RCC 7860 (cell line): ENCODE measurements around the gene FHAD1.
"Not testable (repeated sequence)": the region's sequence is repeated elsewhere in the genome, so short reads cannot be mapped to it uniquely, and the experiment has no call there.

ENCODE experiments used
- DNase-seq: peaks from one replicate; pipeline ENCODE4 v3.0.0-alpha.2; 2015; ENCODE audit warnings: low spot score
- FAIRE-seq: peaks from 2 replicates; lab custom pipeline; 2012; peaks lifted over from hg19 to GRCh38; lab: Jason Lieb, UNC

The FHAD1 gene

GRCh38 chr1:15299806-15300205, 52.8 kb downstream of the FHAD1 start:
- no peak for FAIRE-seq
- DNase-seq = no peak

GRCh38 chr1:15303935-15304334, 56.9 kb downstream of the FHAD1 start:
- FAIRE-seq (no peak), DNase-seq (no peak)

DNA sequence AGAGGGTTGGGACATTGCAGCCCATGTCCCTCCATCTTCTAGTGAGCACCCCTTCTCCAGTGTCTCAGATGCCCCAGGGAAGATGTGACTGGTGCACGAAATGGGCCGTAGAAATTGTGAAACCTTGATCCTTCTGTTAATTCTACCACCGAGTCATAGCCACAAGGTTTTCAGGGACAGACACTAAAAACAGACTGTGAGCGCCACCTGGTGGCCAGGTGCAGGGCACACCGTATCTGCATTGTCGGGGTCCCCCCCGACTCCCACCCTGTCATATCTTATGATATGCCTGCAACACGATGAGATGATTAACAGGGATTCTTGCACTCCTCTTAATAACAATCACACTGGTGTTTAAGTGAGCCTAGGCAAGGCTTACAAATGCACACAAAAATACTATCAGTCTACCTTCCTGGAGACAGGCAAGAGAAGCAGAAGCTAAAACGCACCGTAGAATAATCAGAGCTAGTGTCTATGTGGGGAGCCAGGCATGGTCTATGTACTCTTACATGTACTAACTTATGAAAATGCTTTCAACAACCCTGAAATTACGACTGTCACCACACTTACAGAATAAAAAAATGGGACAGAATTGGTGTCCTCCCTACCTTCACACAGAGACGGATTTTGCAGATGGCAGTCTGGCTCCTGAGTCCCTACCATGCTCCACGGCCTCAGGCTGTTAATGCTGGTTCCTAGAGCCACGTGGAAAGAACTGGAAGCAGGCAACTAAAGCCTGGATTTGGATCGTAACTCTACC, 57.9 kb downstream of the FHAD1 start:
- no peak for FAIRE-seq
- DNase-seq = peak; percentile 25

DNA sequence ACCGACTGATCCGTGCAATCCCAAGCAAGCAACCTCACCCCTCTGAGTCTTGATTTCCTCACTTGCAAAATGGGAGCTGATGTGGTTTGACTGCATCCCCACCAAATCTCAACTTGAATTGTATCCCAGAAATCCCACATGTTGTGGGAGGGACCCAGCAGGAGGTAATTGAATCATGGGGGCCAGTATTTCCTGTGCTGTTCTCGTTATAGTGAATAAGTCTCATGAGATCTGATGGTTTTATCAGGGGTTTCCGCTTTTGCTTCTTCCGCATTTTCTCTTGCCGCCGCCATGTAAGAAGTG, 58.4 kb downstream of the FHAD1 start:
- FAIRE-seq = no peak
- DNase-seq = no peak

DNA sequence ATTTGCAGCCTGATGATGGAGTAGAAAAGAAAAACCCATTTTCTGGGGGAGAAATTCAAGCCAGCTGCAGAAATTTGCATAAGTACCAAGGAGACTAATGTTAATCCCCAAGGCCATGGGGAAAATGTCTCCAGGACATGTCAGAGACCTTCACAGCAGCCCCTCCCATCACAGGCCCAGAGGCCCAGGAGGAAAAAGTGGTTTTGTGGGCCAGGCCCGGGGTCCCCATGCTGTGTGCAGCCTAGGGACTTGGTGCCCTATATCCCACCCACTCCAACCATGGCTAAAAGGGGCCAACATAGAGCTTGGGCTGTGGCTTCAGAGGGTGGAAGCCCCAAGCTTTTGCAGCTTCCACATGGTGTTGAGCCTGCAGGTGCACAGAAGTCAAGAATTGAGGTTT, 59.3 kb downstream of the FHAD1 start:
- not testable (repeated sequence) for FAIRE-seq, DNase-seq

- FAIRE-seq (no peak), DNase-seq (no peak)
Measured at GRCh38 chr1:15308135-15308534, 61.1 kb downstream of the FHAD1 start.

- DNase-seq = no peak
- no peak for FAIRE-seq
Measured at GRCh38 chr1:15308621-15309027, 61.6 kb downstream of the FHAD1 start.

DNA sequence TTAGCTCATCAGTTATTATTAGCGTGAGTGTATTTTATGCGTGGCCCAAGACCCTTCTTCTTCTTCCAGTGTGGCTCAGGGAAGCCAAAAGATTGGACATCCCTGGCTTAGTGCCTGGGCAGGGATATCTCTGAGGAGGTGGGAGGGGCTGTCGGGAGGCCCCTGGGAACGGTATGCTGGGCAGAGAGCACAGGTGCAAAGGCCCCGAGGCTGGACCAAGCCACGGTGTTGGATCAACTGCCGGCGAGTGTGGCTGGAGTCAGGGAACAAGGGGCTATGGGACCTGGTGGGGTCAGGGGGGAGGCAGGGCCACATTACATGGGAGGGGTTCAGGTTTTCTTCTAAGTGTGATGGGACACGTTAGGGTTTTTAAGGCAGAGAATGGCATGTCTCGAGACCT, 62.7 kb downstream of the FHAD1 start:
- DNase-seq (no peak), FAIRE-seq (no peak)

GRCh38 chr1:15310544-15310943, 63.5 kb downstream of the FHAD1 start:
- no peak for DNase-seq
- no peak for FAIRE-seq

DNA sequence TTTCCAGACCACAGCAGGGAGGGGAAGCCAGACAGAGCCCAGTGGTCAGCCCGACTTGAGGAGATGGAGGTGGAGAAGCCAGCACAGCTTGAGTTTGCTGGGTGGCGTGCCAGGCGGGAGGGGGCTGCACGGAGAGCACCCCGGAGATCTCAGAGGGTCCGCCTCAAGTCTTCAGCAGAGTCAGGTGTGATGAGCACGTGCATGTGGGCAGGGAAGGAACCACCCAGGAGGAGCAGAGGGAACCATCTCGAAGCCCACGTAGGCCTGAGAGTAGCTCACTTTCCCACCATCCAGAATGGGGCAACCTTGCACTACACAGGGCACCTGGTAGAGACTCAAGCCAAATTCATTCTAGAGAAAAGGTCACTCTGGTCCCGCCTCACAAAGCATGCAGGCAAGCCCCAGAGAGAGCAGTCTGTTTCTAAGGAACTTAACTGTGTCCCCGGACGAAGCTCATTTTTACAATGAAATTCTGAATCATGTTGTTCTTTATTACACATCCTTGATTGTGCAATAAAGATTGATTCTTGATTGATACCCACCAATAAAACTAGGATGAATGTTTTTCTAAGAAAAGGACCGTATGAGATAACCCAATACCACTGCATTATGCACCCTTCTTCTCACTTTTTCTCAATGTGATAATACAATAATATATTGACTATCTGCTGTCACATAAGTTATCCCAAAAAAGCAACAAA, 64.2 kb downstream of the FHAD1 start:
- FAIRE-seq (no peak), DNase-seq (no peak)

DNA sequence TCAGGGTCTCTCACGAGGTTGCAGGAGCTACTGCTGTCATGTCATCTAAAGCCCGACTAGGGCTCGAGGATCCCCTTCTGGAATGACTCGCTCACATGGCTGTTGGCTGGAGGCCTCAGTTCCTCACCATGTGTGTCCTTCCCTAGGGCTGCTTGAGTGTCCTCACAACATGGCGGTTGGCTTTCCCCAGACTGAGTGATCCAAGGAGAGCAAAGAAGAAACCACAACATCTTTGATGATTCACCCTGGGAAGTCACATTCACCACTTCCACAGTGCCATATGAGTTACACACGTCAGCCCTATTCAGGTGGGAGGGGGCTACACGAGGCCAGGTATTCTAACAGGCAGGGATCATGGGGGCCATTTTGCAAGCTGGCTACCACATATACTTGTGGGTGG, 64.9 kb downstream of the FHAD1 start:
- peak; percentile 66 for DNase-seq
- FAIRE-seq = no peak

- DNase-seq (no peak), FAIRE-seq (no peak)
Measured at GRCh38 chr1:15312626-15313411, 65.8 kb downstream of the FHAD1 start.

- DNase-seq = no peak
- no peak for FAIRE-seq
Measured at GRCh38 chr1:15314328-15315281, 67.6 kb downstream of the FHAD1 start.

- FAIRE-seq (no peak), DNase-seq (no peak)
Measured at GRCh38 chr1:15315815-15316214, 68.8 kb downstream of the FHAD1 start.

DNA sequence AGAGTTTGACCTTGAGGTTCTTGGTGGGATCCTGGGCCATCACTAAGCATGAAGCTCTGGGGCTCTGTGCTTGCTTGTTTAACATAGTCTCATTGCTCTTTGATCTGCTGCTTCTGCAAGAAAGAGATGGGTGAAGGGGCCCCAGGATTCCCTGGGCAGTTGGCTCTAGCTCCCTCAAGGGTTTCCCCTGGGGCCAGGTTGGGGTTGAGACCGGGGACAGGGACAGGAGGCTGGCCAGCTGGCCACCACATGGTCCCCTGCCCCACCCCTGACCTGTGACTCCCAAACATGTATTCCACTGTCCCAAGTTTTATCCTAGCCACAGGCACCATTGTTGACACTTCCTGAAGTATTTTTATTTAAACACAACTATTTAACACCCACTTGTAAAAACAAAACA, 69.5 kb downstream of the FHAD1 start:
- DNase-seq = no peak
- FAIRE-seq = no peak

GRCh38 chr1:15320267-15320666, 73.2 kb downstream of the FHAD1 start:
- DNase-seq (no peak), FAIRE-seq (no peak)

DNA sequence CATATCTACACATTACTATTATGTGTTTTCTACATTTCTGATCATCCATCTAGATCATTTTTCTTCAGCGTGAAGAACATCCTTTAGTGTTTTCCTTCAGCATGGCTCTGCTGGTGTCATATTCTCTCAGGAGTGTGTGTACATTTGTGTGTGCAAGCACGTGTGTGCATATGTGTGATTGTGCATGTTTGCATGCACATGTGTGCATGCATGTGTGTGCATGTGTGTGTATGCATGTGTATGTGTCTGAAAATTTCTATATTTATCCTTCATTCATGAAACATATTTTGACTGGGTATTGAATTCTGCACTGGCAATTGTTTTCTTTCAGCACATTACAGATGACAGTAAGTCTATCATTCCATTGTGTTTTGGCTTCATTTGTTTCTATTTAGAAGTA, 74.6 kb downstream of the FHAD1 start:
- FAIRE-seq = no peak
- no peak for DNase-seq

- DNase-seq (no peak), FAIRE-seq (no peak)
Measured at GRCh38 chr1:15322648-15323350, 75.8 kb downstream of the FHAD1 start.

- peak; percentile 64 for DNase-seq
- peak; percentile 65 for FAIRE-seq
Measured at GRCh38 chr1:15323351-15323988, 76.4 kb downstream of the FHAD1 start.
